CD14-positive monocyte (primary cell): Measurements from ENCODE around the gene CAB39L. TPM values are rescaled to one million over a fixed set of nuclear protein-coding genes. Genes with fewer than 3 reads are reported as not detected.

Experiments
- DNase-seq, 3 donors: peaks; one replicate each; pipeline ENCODE4 v3.0.0-alpha.2; 2011 to 2022
- H2AFZ ChIP-seq: 2 replicates; pipeline ENCODE4 v1.6.0; 2012; ENCODE audit warnings: mild to moderate bottlenecking, low read depth, low read length, inconsistent platforms; ENCODE audit not compliant: insufficient read depth, poor library complexity, severe bottlenecking
- H3K27ac ChIP-seq, 2 donors: 1 replicate in 1 of 2; 2 replicates in 1 of 2; pipeline ENCODE4 v1.5.1; 2012 to 2013; ENCODE audit warnings: low read length in 2 of 2, control low read depth in 1 of 2, inconsistent platforms in 1 of 2, low read depth in 1 of 2, mild to moderate bottlenecking in 1 of 2
- H3K27me3 ChIP-seq, 2 donors: one replicate each; pipeline versions ENCODE4 v1.6.0 to v1.6.1; 2011 to 2013; ENCODE audit warnings: low read length in 2 of 2; ENCODE audit not compliant: control insufficient read depth in 2 of 2, insufficient read depth in 2 of 2
- H3K36me3 ChIP-seq, 2 donors: replicated peaks in 1 of 2; 1 replicate in 1 of 2; 2 replicates in 1 of 2; pipeline versions ENCODE4 v1.5.1 to v1.6.1; 2012 to 2013; ENCODE audit warnings: low read length in 2 of 2, control low read depth in 1 of 2, inconsistent platforms in 1 of 2, mild to moderate bottlenecking in 1 of 2; ENCODE audit not compliant: insufficient read depth in 2 of 2, control insufficient read depth in 1 of 2
- H3K4me1 ChIP-seq, 2 donors: 1 replicate in 1 of 2; 2 replicates in 1 of 2; pipeline versions ENCODE4 v1.5.1 to v1.6.1; 2012 to 2013; ENCODE audit warnings: low read length in 2 of 2, control low read depth in 1 of 2, inconsistent platforms in 1 of 2, mild to moderate bottlenecking in 1 of 2, moderate library complexity in 1 of 2; ENCODE audit not compliant: insufficient read depth in 2 of 2, control insufficient read depth in 1 of 2
- H3K4me2 ChIP-seq: replicated peaks from 2 replicates; pipeline ENCODE3; 2012; ENCODE audit warnings: low read length, moderate library complexity, mild to moderate bottlenecking; ENCODE audit not compliant: poor library complexity, severe bottlenecking; ENCODE audit errors: extremely low read depth
- H3K4me3 ChIP-seq, 3 experiments: fragments of 200-600 bp in 1 of 3; sonication (generic) in 1 of 3; replicated peaks in 1 of 3; 1 replicate in 2 of 3; 2 replicates in 1 of 3; pipeline ENCODE4 v1.5.1; 2011 to 2013; ENCODE audit warnings: low read length in 3 of 3, mild to moderate bottlenecking in 3 of 3, control low read depth in 2 of 3, low read depth in 2 of 3, inconsistent platforms in 1 of 3, moderate library complexity in 1 of 3
- H3K79me2 ChIP-seq: 2 replicates; pipeline ENCODE4 v1.6.0; 2012; ENCODE audit warnings: mild to moderate bottlenecking, control low read depth, inconsistent platforms, low read length, moderate library complexity; ENCODE audit not compliant: insufficient read depth
- H3K9ac ChIP-seq: 2 replicates; pipeline ENCODE4 v1.6.0; 2017; ENCODE audit warnings: low read length, mild to moderate bottlenecking; ENCODE audit not compliant: insufficient read depth, poor library complexity, severe bottlenecking
- H3K9me3 ChIP-seq, 2 donors: replicated peaks in 1 of 2; 1 replicate in 1 of 2; 2 replicates in 1 of 2; pipeline versions ENCODE4 v1.5.1 to v1.6.1; 2012 to 2013; ENCODE audit warnings: low read length in 2 of 2, control low read depth in 1 of 2; ENCODE audit not compliant: control insufficient read depth in 1 of 2, insufficient read depth in 1 of 2
- H4K20me1 ChIP-seq: 2 replicates; pipeline ENCODE4 v1.6.0; 2012; ENCODE audit warnings: mild to moderate bottlenecking, low read length, control low read depth, moderate library complexity; ENCODE audit not compliant: insufficient read depth
- H3K27ac Mint-ChIP-seq, 7 donors: one replicate each; pipeline ENCODE4 v1.8.0; 2020; ENCODE audit warnings: mild to moderate bottlenecking in 7 of 7, mixed read lengths in 7 of 7, moderate library complexity in 6 of 7, inconsistent platforms in 2 of 7
- H3K27me3 Mint-ChIP-seq, 3 donors: one replicate each; pipeline ENCODE4 v1.8.0; 2021 to 2022; ENCODE audit warnings: low read depth in 3 of 3, mild to moderate bottlenecking in 3 of 3, mixed read lengths in 3 of 3, moderate library complexity in 3 of 3, inconsistent platforms in 1 of 3
- H3K36me3 Mint-ChIP-seq, 2 donors: one replicate each; pipeline ENCODE4 v1.8.0; 2020; ENCODE audit warnings: mixed read lengths in 2 of 2, inconsistent platforms in 1 of 2, mild to moderate bottlenecking in 1 of 2
- H3K4me1 Mint-ChIP-seq: one replicate; pipeline ENCODE4 v1.8.0; 2020; ENCODE audit warnings: mild to moderate bottlenecking, mixed read lengths
- H3K4me3 Mint-ChIP-seq, 2 donors: one replicate each; pipeline ENCODE4 v1.8.0; 2020; ENCODE audit warnings: mild to moderate bottlenecking in 2 of 2, mixed read lengths in 2 of 2, moderate library complexity in 1 of 2
- H3K9me3 Mint-ChIP-seq, 7 donors: one replicate each; pipeline ENCODE4 v1.8.0; 2020 to 2022; ENCODE audit warnings: mixed read lengths in 7 of 7, mild to moderate bottlenecking in 6 of 7, moderate library complexity in 6 of 7, inconsistent platforms in 2 of 7
- CTCF ChIP-seq: fragments of 200-600 bp; IDR thresholded peaks from one replicate; pipeline ENCODE4 v1.8.0; 2022; ENCODE audit warnings: antibody characterized with exemption, mild to moderate bottlenecking
- WGBS: methylation state at CpG from one replicate; pipeline ENCODE4 v1.1.5; 2013; ENCODE audit warnings: missing lambda C conversion rate; ENCODE audit not compliant: insufficient coverage; 5-methylcytosine and 5-hydroxymethylcytosine counted together
- intact Hi-C, 2 donors: fragments of 100-400 bp; cut with micrococcal nuclease; formaldehyde crosslinking; loops; one replicate each; pipeline versions ENCODE4 v1.15.0 to v1.15.1; 2023
- polyA plus RNA-seq, 3 donors: library from polyadenylated mRNA; depleted of rRNA in 1 of 3; unstranded in 2 of 3; stranded (reverse) in 1 of 3; fragments of 300-500 nt in 2 of 3; fragments of >200 nt in 1 of 3; fragmentation: Illumina TruSeq in 2 of 3; gene quantifications; 1 replicate in 2 of 3; 2 replicates in 1 of 3; pipeline ENCODE4 v1.2.3, GENCODE V29; 2012 to 2021

CAB39L gene
- polyA plus RNA-seq, 3 donors = 1.9 to 5.1 (median 2.7) TPM

GRCh38 chr13:49407936-49408335, 35.9 kb downstream of the CAB39L start:
- peaks cover 5 to 7% of the 10 kb centered on the region in 2 donors for H3K36me3 Mint-ChIP-seq
- H3K27me3 ChIP-seq = no peaks in the 10 kb centered on the region
- no peaks in the 10 kb centered on the region for H3K4me1 Mint-ChIP-seq
- no peak overlapping the region for H3K4me3 Mint-ChIP-seq
- H3K79me2 ChIP-seq = no peaks in the 10 kb centered on the region
- no peak overlapping the region for H3K9ac ChIP-seq
- H3K4me1 ChIP-seq = no peaks in the 10 kb centered on the region
- no peaks in the 10 kb centered on the region for H3K27me3 Mint-ChIP-seq
- H3K36me3 ChIP-seq = no peaks in the 10 kb centered on the region
- H3K27ac ChIP-seq = no peak overlapping the region
- H4K20me1 ChIP-seq = no peaks in the 10 kb centered on the region
- 73% methylated on average over 3 of the region's 4 CpGs for WGBS
- intact Hi-C loops = no loop called here
- no peak overlapping the region for H3K4me2 ChIP-seq
- H2AFZ ChIP-seq = no peak overlapping the region
- H3K9me3 Mint-ChIP-seq = peaks cover 11 to 25% (median 20%) of the 10 kb centered on the region in 7 donors
- TF ChIP-seq CTCF = no peak
- no peak for DNase-seq
- no peak overlapping the region for H3K27ac Mint-ChIP-seq
- H3K4me3 ChIP-seq = no peak overlapping the region
- peaks cover 5 to 7% of the 10 kb centered on the region in 2 donors for H3K9me3 ChIP-seq

GRCh38 chr13:49407068-49407467, 36.8 kb downstream of the CAB39L start:
- no peak for TF ChIP-seq CTCF
- Histone ChIP-seq H3K9ac (no peak overlapping the region), H3K27me3 (no peaks in the 10 kb centered on the region), H3K4me3 (no peak overlapping the region), H3K9me3 (peaks cover 5 to 7% of the 10 kb centered on the region in 2 donors), H2AFZ (no peak overlapping the region), H4K20me1 (no peaks in the 10 kb centered on the region), H3K79me2 (no peaks in the 10 kb centered on the region), H3K27ac (no peak overlapping the region), H3K36me3 (no peaks in the 10 kb centered on the region), H3K4me2 (no peak overlapping the region), H3K4me1 (no peaks in the 10 kb centered on the region)
- no peaks in the 10 kb centered on the region for H3K4me1 Mint-ChIP-seq
- DNase-seq = no peak
- WGBS = no CpG with 5 or more reads among the region's 1 CpG
- H3K4me3 Mint-ChIP-seq = no peak overlapping the region
- peaks cover 0 to 4% of the 10 kb centered on the region in 2 donors for H3K36me3 Mint-ChIP-seq
- intact Hi-C loops = no loop called here
- no peaks in the 10 kb centered on the region for H3K27me3 Mint-ChIP-seq
- peaks cover 11 to 25% (median 20%) of the 10 kb centered on the region in 7 donors for H3K9me3 Mint-ChIP-seq
- no peak overlapping the region for H3K27ac Mint-ChIP-seq
